Mesodermal cell (in vitro differentiated cells): Measurements from ENCODE around the gene EGFR.

ENCODE experiments used
- H3K27ac ChIP-seq: 2 replicates; pipeline ENCODE4 v1.7.0; 2013; ENCODE audit warnings: mild to moderate bottlenecking, low read depth, low read length, moderate library complexity; ENCODE audit not compliant: severe bottlenecking
- H3K36me3 ChIP-seq: 2 replicates; pipeline ENCODE4 v1.7.1; 2013; ENCODE audit warnings: mild to moderate bottlenecking, low read length, moderate library complexity; ENCODE audit not compliant: control insufficient read depth, insufficient read depth
- H3K4me1 ChIP-seq: one replicate; pipeline ENCODE4 v1.7.1; 2013; ENCODE audit warnings: mild to moderate bottlenecking, low read length; ENCODE audit not compliant: insufficient read depth, control insufficient read depth, poor library complexity, severe bottlenecking
- H3K4me3 ChIP-seq: 2 replicates; pipeline ENCODE4 v1.7.0; 2013; ENCODE audit warnings: low read length, control low read depth, mild to moderate bottlenecking; ENCODE audit not compliant: insufficient read depth, poor library complexity, severe bottlenecking; ENCODE audit errors: extremely low read depth
- H3K9me3 ChIP-seq: 2 replicates; pipeline ENCODE4 v1.7.1; 2013; ENCODE audit warnings: mild to moderate bottlenecking, low read length, moderate library complexity; ENCODE audit not compliant: control insufficient read depth
- WGBS, 2 experiments: methylation state at CpG; one replicate each; pipeline ENCODE4 v1.1.5; 2013; ENCODE audit warnings: missing lambda C conversion rate in 2 of 2; ENCODE audit not compliant: insufficient coverage in 2 of 2; 5-methylcytosine and 5-hydroxymethylcytosine counted together

The EGFR gene

GRCh38 chr7:55104123-55104522 lies 85.3 kb downstream of the EGFR start:
- Histone ChIP-seq H3K27ac (no peak overlapping the region), H3K4me3 (no peak overlapping the region), H3K9me3 (no peaks in the 10 kb centered on the region), H3K36me3 (no peaks in the 10 kb centered on the region), H3K4me1 (peaks cover 25% of the 10 kb centered on the region)
- WGBS, 2 experiments = 92 to 97% methylated on average over 11 of the region's 12 CpGs

DNA sequence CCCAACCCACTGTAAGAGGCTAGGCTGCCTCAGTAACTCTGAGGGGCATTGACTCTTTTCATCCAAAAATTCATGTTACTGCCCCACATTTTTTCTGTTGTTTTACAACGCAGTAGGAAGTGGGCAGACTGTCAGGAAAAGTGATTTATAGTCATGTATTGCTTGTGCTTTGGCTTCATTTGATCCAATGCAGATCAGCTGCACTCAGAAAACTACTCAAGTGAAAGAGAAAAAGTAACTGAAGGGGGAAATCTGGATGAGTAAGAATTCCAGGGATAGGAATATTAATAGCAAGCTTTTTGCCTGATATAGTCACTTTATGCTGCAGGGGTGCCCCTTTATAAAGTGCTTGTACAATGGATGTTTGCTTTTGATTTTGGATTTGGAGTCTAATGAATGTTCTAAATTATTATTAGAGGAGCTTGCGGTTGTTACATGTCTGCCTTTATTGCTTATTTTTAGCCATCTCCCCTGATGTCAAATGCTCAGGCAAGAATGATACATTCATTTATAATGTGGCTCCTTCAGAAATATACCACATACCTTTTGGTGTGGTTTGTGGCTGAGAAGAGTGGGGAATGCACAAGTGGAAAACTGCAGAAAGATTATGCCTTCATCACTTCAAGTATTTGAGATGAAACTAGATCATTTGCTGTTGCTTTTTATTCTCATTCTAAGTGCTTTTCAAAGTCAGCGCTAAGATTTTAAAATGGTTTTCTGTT lies 86.1 kb downstream of the EGFR start:
- Histone ChIP-seq H3K27ac (no peak overlapping the region), H3K9me3 (no peaks in the 10 kb centered on the region), H3K36me3 (no peaks in the 10 kb centered on the region), H3K4me1 (peaks cover 30% of the 10 kb centered on the region), H3K4me3 (no peak overlapping the region)
- WGBS, 2 experiments = 86% methylated on average over 2 of the region's 3 CpGs; no CpG with 5 or more reads in 1 of the 2 experiments

GRCh38 chr7:55105952-55106351 lies 87.1 kb downstream of the EGFR start:
- no peaks in the 10 kb centered on the region for H3K36me3 ChIP-seq
- 94 to 97% methylated on average over 4 to 6 of the region's 6 CpGs for WGBS, 2 experiments
- no peak overlapping the region for H3K4me3 ChIP-seq
- H3K4me1 ChIP-seq = peaks cover 31% of the 10 kb centered on the region
- no peaks in the 10 kb centered on the region for H3K9me3 ChIP-seq
- no peak overlapping the region for H3K27ac ChIP-seq

DNA sequence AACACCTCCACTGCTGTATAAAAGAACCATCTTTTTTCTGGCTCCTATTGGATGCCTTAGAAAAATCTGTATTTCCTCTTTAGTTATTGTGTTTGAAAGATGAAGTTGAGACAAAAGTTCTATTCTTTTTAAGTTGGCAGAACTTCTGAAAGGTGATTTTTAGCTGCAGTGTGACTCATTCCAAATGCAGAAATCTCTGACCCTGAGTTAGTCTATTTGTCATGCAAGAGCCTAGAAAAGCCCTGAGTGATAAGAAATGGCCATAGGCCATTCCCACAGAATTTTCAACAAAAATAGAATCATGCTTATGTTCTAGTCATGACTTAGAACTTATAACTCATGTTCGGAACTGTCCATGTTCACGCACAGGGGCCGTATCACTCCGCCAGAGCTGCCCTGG lies 89.1 kb downstream of the EGFR start:
- no peak overlapping the region for H3K4me3 ChIP-seq
- no peaks in the 10 kb centered on the region for H3K9me3 ChIP-seq
- H3K36me3 ChIP-seq = no peaks in the 10 kb centered on the region
- no peak overlapping the region for H3K27ac ChIP-seq
- H3K4me1 ChIP-seq = peaks cover 35% of the 10 kb centered on the region
- 97 to 98% methylated on average over 4 of the region's 4 CpGs for WGBS, 2 experiments

GRCh38 chr7:55108401-55108800 lies 89.6 kb downstream of the EGFR start:
- H3K9me3 ChIP-seq = no peaks in the 10 kb centered on the region
- H3K27ac ChIP-seq = no peak overlapping the region
- no peak overlapping the region for H3K4me3 ChIP-seq
- no peaks in the 10 kb centered on the region for H3K36me3 ChIP-seq
- peaks cover 35% of the 10 kb centered on the region for H3K4me1 ChIP-seq
- WGBS, 2 experiments = 95 to 100% methylated on average over 1 to 3 of the region's 5 CpGs

- Histone ChIP-seq H3K36me3 (no peaks in the 10 kb centered on the region), H3K4me3 (no peak overlapping the region), H3K4me1 (peaks cover 35% of the 10 kb centered on the region), H3K9me3 (no peaks in the 10 kb centered on the region), H3K27ac (no peak overlapping the region)
- 87 to 100% methylated on average over 1 to 3 of the region's 3 CpGs for WGBS, 2 experiments
Measured at GRCh38 chr7:55108818-55109217, 90.0 kb downstream of the EGFR start.

DNA sequence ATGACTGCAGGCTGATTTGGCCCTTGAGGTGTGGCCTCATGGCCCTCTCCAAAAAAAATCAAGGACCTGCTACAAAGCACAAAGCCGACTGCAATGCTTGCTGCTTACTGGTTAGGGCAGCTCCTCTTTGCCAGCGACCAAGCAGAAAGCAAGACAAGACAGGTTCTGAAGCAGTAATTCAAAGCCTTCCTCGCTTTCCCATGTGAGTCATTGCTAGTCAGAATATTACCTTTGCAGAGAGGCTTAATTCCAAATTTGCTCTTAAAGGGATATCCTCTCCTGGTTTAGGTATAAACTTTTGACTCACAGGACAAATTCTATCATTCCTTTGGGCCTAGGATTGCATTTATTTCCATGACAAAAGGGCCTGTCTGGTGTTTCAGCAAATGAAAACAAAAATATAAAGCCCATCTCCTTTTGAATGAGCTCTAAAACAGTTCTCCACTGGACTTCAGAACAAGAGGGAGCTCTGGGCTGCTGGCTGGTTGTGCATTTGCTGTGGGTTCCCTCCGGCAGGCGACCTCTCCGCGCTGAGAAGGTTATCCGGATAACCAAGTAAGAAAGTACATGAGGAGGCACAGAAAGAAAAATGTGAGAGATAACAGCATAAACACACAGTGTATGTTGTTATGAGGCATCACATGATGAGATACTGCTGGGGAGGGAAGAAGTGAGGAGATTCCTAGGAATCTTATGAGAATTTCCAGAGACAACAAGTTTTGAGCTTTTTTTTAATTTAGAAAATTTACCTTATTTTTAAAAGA lies 90.8 kb downstream of the EGFR start:
- no peaks in the 10 kb centered on the region for H3K36me3 ChIP-seq

GRCh38 chr7:55110282-55110992 lies 91.6 kb downstream of the EGFR start:
- 89 to 92% methylated on average over 8 to 13 of the region's 14 CpGs for WGBS, 2 experiments
- H3K27ac ChIP-seq = no peak overlapping the region

More for the DNA sequence above, 90.8 kb downstream of the EGFR start:
- no peak overlapping the region for H3K4me3 ChIP-seq
- 48 to 57% methylated on average over 5 to 7 of the region's 8 CpGs for WGBS, 2 experiments
- peak overlapping the region; percentile 19 for H3K27ac ChIP-seq
- no peaks in the 10 kb centered on the region for H3K9me3 ChIP-seq
- H3K4me1 ChIP-seq = peaks cover 35% of the 10 kb centered on the region

DNA sequence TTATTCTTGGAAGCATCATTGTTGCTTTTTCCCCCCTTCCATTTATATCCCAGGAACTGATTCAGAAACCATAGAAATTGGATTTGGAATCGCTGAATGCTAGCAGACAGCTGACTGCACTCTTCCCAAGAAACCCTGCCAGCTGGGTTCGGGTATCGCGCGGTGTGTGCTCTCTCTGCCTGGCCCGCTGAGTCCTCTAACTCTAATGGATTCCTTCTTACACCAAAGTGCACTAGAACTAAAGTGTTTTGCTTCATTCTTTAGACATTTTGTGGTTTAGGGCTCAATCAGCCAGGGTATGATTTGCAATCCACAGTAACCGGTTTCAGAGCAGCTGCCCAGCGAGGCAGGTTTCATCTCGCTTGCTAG lies 92.2 kb downstream of the EGFR start:
- H3K36me3 ChIP-seq = no peaks in the 10 kb centered on the region
- H3K9me3 ChIP-seq = no peaks in the 10 kb centered on the region
- WGBS, 2 experiments = 90 to 95% methylated on average over 4 to 9 of the region's 9 CpGs
- no peak overlapping the region for H3K27ac ChIP-seq
- H3K4me3 ChIP-seq = no peak overlapping the region
- peaks cover 31% of the 10 kb centered on the region for H3K4me1 ChIP-seq

More at GRCh38 chr7:55110282-55110992, 91.6 kb downstream of the EGFR start:
- Histone ChIP-seq H3K9me3 (no peaks in the 10 kb centered on the region), H3K4me1 (peaks cover 34% of the 10 kb centered on the region), H3K36me3 (no peaks in the 10 kb centered on the region), H3K4me3 (no peak overlapping the region)

DNA sequence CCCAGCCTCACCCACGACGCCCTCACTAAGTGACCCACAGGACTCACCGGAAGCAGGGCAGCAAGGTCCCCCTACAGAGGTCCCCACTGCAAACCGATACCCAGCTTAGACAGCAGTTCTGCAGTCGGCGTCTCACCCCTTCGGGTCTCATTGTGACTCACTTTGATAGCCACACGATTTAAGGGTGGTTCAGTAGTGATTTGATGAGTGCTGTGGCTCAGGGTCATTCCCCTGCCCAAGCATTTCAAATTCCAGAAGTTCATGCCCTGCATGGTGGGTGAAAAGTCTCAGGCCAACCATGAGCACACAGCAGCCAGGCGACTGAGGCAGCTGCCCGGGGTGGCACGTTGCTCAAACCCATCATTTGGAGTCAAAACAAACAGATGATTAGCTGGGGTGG lies 93.2 kb downstream of the EGFR start:
- WGBS, 2 experiments = 97 to 98% methylated on average over 5 to 9 of the region's 11 CpGs
- Histone ChIP-seq H3K4me3 (no peak overlapping the region), H3K27ac (no peak overlapping the region), H3K9me3 (no peaks in the 10 kb centered on the region), H3K36me3 (no peaks in the 10 kb centered on the region), H3K4me1 (peaks cover 31% of the 10 kb centered on the region)
